ENCODE data around the gene PIH1D1. TPM values are rescaled to one million over a fixed set of nuclear protein-coding genes. Genes with fewer than 3 reads are reported as not detected.

Gene PIH1D1
- total and polyA plus RNA-seq, 2 of the 13 experiments (the other 11 are each of a cell fraction or from before 2014, with no cell fraction given), result 110 to 137 TPM

- TF ChIP-seq ZNF788 (CRISPR knock-in tag; IDR thresholded peaks at IDR 0.05; ENCODE audit: borderline replicate concordance) (peak; percentile 86; the same call in 1 of the 2 replicates), NR3C1 (CRISPR knock-in tag; IDR thresholded peaks at IDR 0.05) (no peak), LRRFIP1 (CRISPR knock-in tag; conservative IDR thresholded peaks at IDR 0.05) (no peak), SMYD3 (CRISPR knock-in tag; IDR thresholded peaks at IDR 0.05) (no peak), PRMT3 (CRISPR knock-in tag; IDR thresholded peaks at IDR 0.05; ENCODE audit: borderline replicate concordance, low read depth) (no peak), TOPORS (CRISPR knock-in tag; IDR thresholded peaks at IDR 0.05) (no peak), ZFP37 (CRISPR knock-in tag; IDR thresholded peaks at IDR 0.05; ENCODE audit: borderline replicate concordance) (no peak), NFE2L1 (CRISPR knock-in tag; IDR thresholded peaks at IDR 0.05; ENCODE audit: borderline replicate concordance) (peak; percentile 48; the same call in 1 of the 2 replicates), YEATS4 (CRISPR knock-in tag; IDR thresholded peaks at IDR 0.05; ENCODE audit: borderline replicate concordance) (0 out of 2 replicates have a peak, but pooled peaks have one; percentile 26), ZNF333 (CRISPR knock-in tag; IDR thresholded peaks at IDR 0.05; ENCODE audit: borderline replicate concordance) (peak; percentile 53; the same call in 1 of the 2 replicates), MYC (CRISPR knock-in tag; IDR thresholded peaks at IDR 0.05; ENCODE audit: borderline replicate concordance) (peak; percentile 77), HCFC1 (IDR thresholded peaks at IDR 0.05; ENCODE audit: low read depth, low read length) (peak; percentile 98), ZNF143 (CRISPR knock-in tag; IDR thresholded peaks at IDR 0.05) (peak; percentile 99), BCL6 (CRISPR knock-in tag; IDR thresholded peaks at IDR 0.05) (no peak), THAP11 (CRISPR knock-in tag; IDR thresholded peaks at IDR 0.05) (peak; percentile 100), GZF1 (CRISPR knock-in tag; IDR thresholded peaks at IDR 0.05) (no peak), IRF2 (CRISPR knock-in tag; IDR thresholded peaks at IDR 0.05) (peak; percentile 94), HNRNPH1 (optimal IDR thresholded peaks at IDR 0.05; ENCODE audit: low read depth, low read length) (no peak)
- TF ChIP-seq, protein P1, sequence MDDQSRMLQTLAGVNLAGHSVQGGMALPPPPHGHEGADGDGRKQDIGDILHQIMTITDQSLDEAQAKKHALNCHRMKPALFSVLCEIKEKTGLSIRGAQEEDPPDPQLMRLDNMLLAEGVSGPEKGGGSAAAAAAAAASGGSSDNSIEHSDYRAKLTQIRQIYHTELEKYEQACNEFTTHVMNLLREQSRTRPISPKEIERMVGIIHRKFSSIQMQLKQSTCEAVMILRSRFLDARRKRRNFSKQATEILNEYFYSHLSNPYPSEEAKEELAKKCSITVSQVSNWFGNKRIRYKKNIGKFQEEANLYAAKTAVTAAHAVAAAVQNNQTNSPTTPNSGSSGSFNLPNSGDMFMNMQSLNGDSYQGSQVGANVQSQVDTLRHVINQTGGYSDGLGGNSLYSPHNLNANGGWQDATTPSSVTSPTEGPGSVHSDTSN (CRISPR knock-in tag; IDR thresholded peaks at IDR 0.05; ENCODE audit: borderline replicate concordance), result no peak
- TF ChIP-seq, protein P2, sequence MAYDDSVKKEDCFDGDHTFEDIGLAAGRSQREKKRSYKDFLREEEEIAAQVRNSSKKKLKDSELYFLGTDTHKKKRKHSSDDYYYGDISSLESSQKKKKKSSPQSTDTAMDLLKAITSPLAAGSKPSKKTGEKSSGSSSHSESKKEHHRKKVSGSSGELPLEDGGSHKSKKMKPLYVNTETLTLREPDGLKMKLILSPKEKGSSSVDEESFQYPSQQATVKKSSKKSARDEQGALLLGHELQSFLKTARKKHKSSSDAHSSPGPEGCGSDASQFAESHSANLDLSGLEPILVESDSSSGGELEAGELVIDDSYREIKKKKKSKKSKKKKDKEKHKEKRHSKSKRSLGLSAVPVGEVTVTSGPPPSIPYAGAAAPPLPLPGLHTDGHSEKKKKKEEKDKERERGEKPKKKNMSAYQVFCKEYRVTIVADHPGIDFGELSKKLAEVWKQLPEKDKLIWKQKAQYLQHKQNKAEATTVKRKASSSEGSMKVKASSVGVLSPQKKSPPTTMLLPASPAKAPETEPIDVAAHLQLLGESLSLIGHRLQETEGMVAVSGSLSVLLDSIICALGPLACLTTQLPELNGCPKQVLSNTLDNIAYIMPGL (CRISPR knock-in tag; IDR thresholded peaks at IDR 0.05; ENCODE audit: borderline replicate concordance in 1 of 2, low read depth in 1 of 2), result peak; percentile 86 to 99
- TF ChIP-seq, protein P3, sequence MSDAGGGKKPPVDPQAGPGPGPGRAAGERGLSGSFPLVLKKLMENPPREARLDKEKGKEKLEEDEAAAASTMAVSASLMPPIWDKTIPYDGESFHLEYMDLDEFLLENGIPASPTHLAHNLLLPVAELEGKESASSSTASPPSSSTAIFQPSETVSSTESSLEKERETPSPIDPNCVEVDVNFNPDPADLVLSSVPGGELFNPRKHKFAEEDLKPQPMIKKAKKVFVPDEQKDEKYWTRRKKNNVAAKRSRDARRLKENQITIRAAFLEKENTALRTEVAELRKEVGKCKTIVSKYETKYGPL (CRISPR knock-in tag; IDR thresholded peaks at IDR 0.05), result no peak
- TF ChIP-seq, protein P4, sequence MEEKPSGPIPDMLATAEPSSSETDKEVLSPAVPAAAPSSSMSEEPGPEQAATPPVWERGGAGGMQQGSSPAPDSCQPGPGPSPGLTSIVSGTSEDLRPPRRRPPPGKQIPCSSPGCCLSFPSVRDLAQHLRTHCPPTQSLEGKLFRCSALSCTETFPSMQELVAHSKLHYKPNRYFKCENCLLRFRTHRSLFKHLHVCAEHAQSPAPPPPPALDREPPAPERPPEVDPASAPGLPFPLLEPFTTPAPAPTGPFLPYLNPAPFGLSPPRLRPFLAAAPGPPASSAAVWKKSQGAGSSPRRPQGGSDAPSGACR (CRISPR knock-in tag; IDR thresholded peaks at IDR 0.05), result peak; percentile 86; the same call in 1 of the 2 replicates
These were observed 8.1 kb downstream of the PIH1D1 start (continued) for GRCh38 chr19:49443366-49444099.
